ENCODE data around the gene SLC26A8.
"Not testable (repeated sequence)": the region's sequence is repeated elsewhere in the genome, so short reads cannot be mapped to it uniquely, and the experiment has no call there.

SLC26A8 gene

GRCh38 chr6:35922139-35922554 lies 102.3 kb downstream of the SLC26A8 start:
- H3K27me3 Mint-ChIP-seq = no peaks in the 10 kb centered on the region
- H3K9me3 Mint-ChIP-seq = no peaks in the 10 kb centered on the region
- H3K36me3 Mint-ChIP-seq = peaks cover 3% of the 10 kb centered on the region
- no peak overlapping the region for H3K27ac Mint-ChIP-seq
- H3K4me1 Mint-ChIP-seq = peaks cover 38% of the 10 kb centered on the region
- peak overlapping the region; percentile 97 for H3K4me3 Mint-ChIP-seq

- H3K9me3 Mint-ChIP-seq = no peaks in the 10 kb centered on the region
- H3K27me3 Mint-ChIP-seq = no peaks in the 10 kb centered on the region
- peaks cover 43% of the 10 kb centered on the region for H3K4me1 Mint-ChIP-seq
- H3K4me3 Mint-ChIP-seq = peak within 1 kb of the TSS; percentile 97
- peak within 1 kb of the TSS; percentile 98 for H3K27ac Mint-ChIP-seq
- peaks cover 4% of the 10 kb centered on the region for H3K36me3 Mint-ChIP-seq
Measured at GRCh38 chr6:35920793-35921732, 103.4 kb downstream of the SLC26A8 start, which contains the start of gene SRPK1. Gene SRPK1 (minus strand): TSS chr6:35921098. CDS start chr6:35921056, 42 bp downstream.

DNA sequence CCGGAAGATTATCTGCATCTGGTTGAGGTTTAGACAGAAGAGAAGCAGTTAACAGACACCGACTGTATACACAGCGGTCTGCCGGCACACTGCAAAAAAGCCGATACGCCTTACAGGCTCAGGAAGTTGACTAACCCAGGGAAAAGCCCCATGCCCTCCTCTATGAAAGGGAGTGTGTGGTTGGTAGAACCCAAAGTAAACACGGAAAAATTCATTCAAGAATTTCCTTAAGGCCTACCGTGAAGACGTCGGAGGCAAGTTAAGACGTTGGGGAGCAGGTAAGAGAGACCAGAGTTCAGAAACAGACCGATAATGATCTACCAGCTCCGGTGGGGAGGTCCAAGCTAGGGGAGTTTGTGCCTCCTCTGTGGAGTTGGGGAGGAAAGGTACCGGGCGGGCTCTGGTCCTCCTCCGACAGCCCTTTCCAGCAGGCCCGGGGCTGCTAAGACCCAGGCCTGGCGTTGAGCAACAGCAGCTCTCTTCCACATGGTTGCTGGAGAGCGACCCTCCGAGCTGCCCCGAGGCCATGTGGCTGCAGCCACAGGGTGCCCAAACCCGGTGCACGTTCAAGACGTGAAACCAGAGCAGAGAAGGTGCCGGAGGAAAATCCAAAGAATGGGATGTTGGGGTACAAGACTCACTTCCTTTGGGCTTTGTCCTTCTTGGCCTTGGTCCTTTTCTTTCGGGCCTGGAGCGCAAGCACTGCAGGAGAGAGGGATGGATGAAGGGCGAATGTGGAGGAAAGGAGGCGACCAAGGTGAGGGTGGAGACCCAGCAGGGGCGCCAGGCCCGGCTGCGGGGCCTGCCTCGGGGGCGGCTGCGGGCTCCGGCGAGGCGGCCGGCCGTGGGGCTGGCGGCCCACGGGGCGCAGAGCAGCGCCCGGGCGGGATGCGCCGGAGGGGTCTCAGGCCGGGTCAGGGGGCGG lies 104.4 kb downstream of the SLC26A8 start:
- Mint-ChIP-seq H3K9me3 (no peaks in the 10 kb centered on the region), H3K36me3 (peaks cover 4% of the 10 kb centered on the region), H3K4me3 (peak overlapping the region; percentile 95), H3K27me3 (no peaks in the 10 kb centered on the region), H3K4me1 (peaks cover 43% of the 10 kb centered on the region), H3K27ac (peak overlapping the region; percentile 98)

GRCh38 chr6:35919085-35919826 lies 105.2 kb downstream of the SLC26A8 start:
- H3K4me1 Mint-ChIP-seq = peaks cover 37% of the 10 kb centered on the region
- H3K9me3 Mint-ChIP-seq = no peaks in the 10 kb centered on the region
- H3K27me3 Mint-ChIP-seq = no peaks in the 10 kb centered on the region
- peak overlapping the region; percentile 98 for H3K27ac Mint-ChIP-seq
- H3K36me3 Mint-ChIP-seq = peaks cover 4% of the 10 kb centered on the region
- H3K4me3 Mint-ChIP-seq = peak overlapping the region; percentile 95

DNA sequence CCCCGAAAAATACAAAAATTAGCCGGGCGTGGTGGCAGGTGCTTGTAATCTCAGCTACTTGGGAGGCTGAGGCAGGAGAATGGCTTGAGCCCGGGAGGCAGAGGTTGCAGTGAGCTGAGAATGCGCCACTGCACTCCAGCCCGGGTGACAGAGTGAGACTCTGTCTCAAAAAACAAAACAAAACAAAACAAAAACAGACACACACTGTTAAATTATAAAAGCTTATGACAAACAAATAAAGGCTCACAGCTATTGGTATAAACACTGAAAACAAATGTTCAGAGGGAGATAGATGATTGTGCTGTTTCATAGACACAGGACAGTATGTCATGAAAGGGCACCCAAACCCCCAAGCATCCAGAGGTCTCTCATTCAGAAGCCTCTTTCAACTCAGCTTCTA lies 107.5 kb downstream of the SLC26A8 start:
- Mint-ChIP-seq H3K4me1 (peaks cover 31% of the 10 kb centered on the region), H3K4me3 (peak overlapping the region; percentile 38), H3K36me3 (peaks cover 11% of the 10 kb centered on the region)
- not testable (repeated sequence) for H3K27me3 Mint-ChIP-seq, H3K9me3 Mint-ChIP-seq, H3K27ac Mint-ChIP-seq

GRCh38 chr6:35916056-35916455 lies 108.4 kb downstream of the SLC26A8 start:
- Mint-ChIP-seq H3K27ac (no peak overlapping the region), H3K4me3 (no peak overlapping the region), H3K36me3 (peaks cover 14% of the 10 kb centered on the region), H3K4me1 (peaks cover 25% of the 10 kb centered on the region), H3K27me3 (no peaks in the 10 kb centered on the region), H3K9me3 (no peaks in the 10 kb centered on the region)

DNA sequence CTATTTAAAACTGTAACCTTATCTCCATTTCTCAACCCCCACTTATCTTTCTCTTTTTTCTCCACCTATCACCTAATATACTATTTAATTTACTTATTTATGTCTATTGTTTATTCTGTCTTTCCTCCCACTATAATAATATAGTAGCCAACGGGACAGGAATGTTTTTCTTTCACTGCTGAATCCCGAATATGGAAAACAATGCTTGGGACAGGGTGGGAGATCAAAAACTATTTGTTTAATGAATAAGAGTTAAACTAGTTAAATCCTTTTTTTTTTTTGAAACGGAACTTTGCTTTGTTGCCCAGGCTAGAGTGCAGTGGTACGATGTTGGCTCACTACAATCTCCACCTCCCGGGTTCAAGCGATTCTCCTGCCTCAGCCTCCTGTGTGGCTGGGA lies 109.9 kb downstream of the SLC26A8 start:
- peaks cover 25% of the 10 kb centered on the region for H3K36me3 Mint-ChIP-seq
- H3K9me3 Mint-ChIP-seq = peaks cover under 1% of the 10 kb centered on the region
- no peak overlapping the region for H3K4me3 Mint-ChIP-seq
- no peaks in the 10 kb centered on the region for H3K27me3 Mint-ChIP-seq
- H3K4me1 Mint-ChIP-seq = peaks cover 25% of the 10 kb centered on the region
- no peak overlapping the region for H3K27ac Mint-ChIP-seq

- H3K27me3 Mint-ChIP-seq = no peaks in the 10 kb centered on the region
- no peak overlapping the region for H3K27ac Mint-ChIP-seq
- H3K4me1 Mint-ChIP-seq = peaks cover 7% of the 10 kb centered on the region
- peaks cover 41% of the 10 kb centered on the region for H3K36me3 Mint-ChIP-seq
- peaks cover 4% of the 10 kb centered on the region for H3K9me3 Mint-ChIP-seq
- H3K4me3 Mint-ChIP-seq = no peak overlapping the region
Measured at GRCh38 chr6:35911871-35912653, 112.4 kb downstream of the SLC26A8 start.

DNA sequence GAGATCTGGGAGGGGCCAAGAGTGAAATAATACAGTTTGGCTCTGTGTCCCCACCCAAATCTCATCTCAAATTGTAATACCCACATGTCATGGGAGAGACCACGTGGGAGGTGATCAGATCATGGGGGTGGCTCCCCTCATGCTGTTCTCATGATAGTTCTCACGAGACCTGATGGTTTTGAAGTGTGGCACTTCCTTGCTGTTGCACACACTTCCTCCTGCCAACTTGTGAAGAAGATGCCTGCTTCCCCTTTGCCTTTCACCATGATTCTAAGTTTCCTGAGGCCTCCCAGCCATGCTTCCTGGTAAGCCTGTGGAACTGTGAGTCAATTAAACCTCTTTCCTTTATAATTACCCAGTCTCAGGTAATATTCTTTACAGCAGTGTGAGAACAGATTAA lies 114.9 kb downstream of the SLC26A8 start:
- not testable (repeated sequence) for H3K9me3 Mint-ChIP-seq, H3K4me3 Mint-ChIP-seq, H3K27ac Mint-ChIP-seq, H3K27me3 Mint-ChIP-seq
- Mint-ChIP-seq H3K4me1 (peaks cover 15% of the 10 kb centered on the region), H3K36me3 (peaks cover 40% of the 10 kb centered on the region)

GRCh38 chr6:35908753-35909401 lies 115.6 kb downstream of the SLC26A8 start:
- H3K4me3 Mint-ChIP-seq, H3K9me3 Mint-ChIP-seq, H3K27ac Mint-ChIP-seq, H3K27me3 Mint-ChIP-seq: not testable (repeated sequence)
- H3K36me3 Mint-ChIP-seq = peaks cover 42% of the 10 kb centered on the region
- peaks cover 15% of the 10 kb centered on the region for H3K4me1 Mint-ChIP-seq

- peaks cover 39% of the 10 kb centered on the region for H3K36me3 Mint-ChIP-seq
- peaks cover 4% of the 10 kb centered on the region for H3K9me3 Mint-ChIP-seq
- H3K27me3 Mint-ChIP-seq = no peaks in the 10 kb centered on the region
- peaks cover 15% of the 10 kb centered on the region for H3K4me1 Mint-ChIP-seq
- H3K4me3 Mint-ChIP-seq = no peak overlapping the region
- no peak overlapping the region for H3K27ac Mint-ChIP-seq
Measured at GRCh38 chr6:35907750-35908149, 116.7 kb downstream of the SLC26A8 start.

- Mint-ChIP-seq H3K4me1 (peaks cover 15% of the 10 kb centered on the region), H3K27me3 (no peaks in the 10 kb centered on the region), H3K36me3 (peaks cover 35% of the 10 kb centered on the region), H3K4me3 (no peak overlapping the region), H3K27ac (no peak overlapping the region), H3K9me3 (peaks cover 4% of the 10 kb centered on the region)
Measured at GRCh38 chr6:35906499-35906846, 118.0 kb downstream of the SLC26A8 start.

- H3K27ac Mint-ChIP-seq = no peak overlapping the region
- H3K9me3 Mint-ChIP-seq = peaks cover 4% of the 10 kb centered on the region
- no peak overlapping the region for H3K4me3 Mint-ChIP-seq
- peaks cover 15% of the 10 kb centered on the region for H3K4me1 Mint-ChIP-seq
- peaks cover 33% of the 10 kb centered on the region for H3K36me3 Mint-ChIP-seq
- no peaks in the 10 kb centered on the region for H3K27me3 Mint-ChIP-seq
Measured at GRCh38 chr6:35905841-35906498, 118.5 kb downstream of the SLC26A8 start.
